ENCODE results near the gene NHS. TPM values are rescaled to one million over a fixed set of nuclear protein-coding genes. Genes with fewer than 3 reads are reported as not detected.

NHS gene
- total and polyA plus RNA-seq, 2 experiments from 2014 or later: 0.72 to 0.89 TPM

- DNase-seq (ENCODE audit: low read depth in 1 of 2, low spot score in 1 of 2): peak in 1 of 2 donors; percentile 53
- no peaks in the 10 kb centered on the region for H3K9me3 ChIP-seq (ENCODE audit: low read depth)
- H3K4me1 ChIP-seq (ENCODE audit: low read depth): peaks cover 11% of the 10 kb centered on the region
- no peaks in the 10 kb centered on the region for H3K36me3 ChIP-seq
- H3K4me3 ChIP-seq: no peak overlapping the region
- no peaks in the 10 kb centered on the region for H3K27me3 ChIP-seq
- no peak overlapping the region for H3K27ac ChIP-seq
- TF ChIP-seq, protein P1, sequence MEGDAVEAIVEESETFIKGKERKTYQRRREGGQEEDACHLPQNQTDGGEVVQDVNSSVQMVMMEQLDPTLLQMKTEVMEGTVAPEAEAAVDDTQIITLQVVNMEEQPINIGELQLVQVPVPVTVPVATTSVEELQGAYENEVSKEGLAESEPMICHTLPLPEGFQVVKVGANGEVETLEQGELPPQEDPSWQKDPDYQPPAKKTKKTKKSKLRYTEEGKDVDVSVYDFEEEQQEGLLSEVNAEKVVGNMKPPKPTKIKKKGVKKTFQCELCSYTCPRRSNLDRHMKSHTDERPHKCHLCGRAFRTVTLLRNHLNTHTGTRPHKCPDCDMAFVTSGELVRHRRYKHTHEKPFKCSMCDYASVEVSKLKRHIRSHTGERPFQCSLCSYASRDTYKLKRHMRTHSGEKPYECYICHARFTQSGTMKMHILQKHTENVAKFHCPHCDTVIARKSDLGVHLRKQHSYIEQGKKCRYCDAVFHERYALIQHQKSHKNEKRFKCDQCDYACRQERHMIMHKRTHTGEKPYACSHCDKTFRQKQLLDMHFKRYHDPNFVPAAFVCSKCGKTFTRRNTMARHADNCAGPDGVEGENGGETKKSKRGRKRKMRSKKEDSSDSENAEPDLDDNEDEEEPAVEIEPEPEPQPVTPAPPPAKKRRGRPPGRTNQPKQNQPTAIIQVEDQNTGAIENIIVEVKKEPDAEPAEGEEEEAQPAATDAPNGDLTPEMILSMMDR (IDR thresholded peaks at IDR 0.05; ENCODE audit: low read depth, low read length): no peak
These were observed 100.6 kb downstream of the NHS start for GRCh38 chrX:17475449-17476217.

DNA sequence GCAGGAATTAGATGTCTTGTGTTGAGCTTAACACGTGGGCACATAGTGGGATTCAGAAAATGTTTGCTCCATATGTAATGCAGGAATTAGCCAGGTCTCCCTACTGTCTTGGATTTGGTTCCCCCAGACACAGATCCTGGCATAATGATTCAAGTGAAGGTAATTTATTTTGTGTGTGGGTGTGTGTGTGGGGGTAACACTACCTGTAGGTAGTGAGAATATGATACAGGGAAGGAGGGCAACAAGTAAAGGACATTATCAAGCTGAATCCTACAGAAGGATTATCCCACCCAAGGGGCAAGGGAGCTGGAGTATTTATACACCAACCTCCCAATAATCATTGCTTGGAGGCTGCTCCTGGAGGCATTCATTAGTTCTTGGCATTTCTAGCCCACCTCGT lies 101.4 kb downstream of the NHS start:
- Histone ChIP-seq H3K4me3 (no peak overlapping the region), H3K27me3 (no peaks in the 10 kb centered on the region), H3K27ac (no peak overlapping the region), H3K36me3 (no peaks in the 10 kb centered on the region), H3K4me1 (ENCODE audit: low read depth) (peaks cover 11% of the 10 kb centered on the region), H3K9me3 (ENCODE audit: low read depth) (no peaks in the 10 kb centered on the region)
- no peak for DNase-seq (ENCODE audit: low read depth in 1 of 2, low spot score in 1 of 2)
- TF ChIP-seq, protein P1 (IDR thresholded peaks at IDR 0.05; ENCODE audit: low read depth, low read length): no peak

DNA sequence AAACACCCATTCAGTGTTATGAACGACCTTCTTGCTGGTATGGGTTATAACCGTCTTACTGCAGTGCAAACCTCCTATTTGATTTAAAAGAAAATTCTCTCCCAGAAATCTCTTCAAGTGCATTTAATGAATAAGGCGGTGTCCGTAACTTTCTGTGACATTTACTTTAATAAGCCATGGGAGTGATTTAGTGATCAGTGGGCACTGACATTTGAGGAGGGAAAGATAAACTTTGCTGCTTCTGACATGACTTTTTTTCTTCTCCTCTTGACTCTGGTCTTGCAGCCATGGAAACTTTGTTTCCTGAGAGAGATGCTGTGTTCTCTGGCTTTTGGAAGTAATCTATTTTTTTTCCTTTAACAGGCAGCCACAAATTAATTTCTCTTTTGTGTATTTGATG lies 106.1 kb downstream of the NHS start:
- no peaks in the 10 kb centered on the region for H3K36me3 ChIP-seq
- no peak overlapping the region for H3K27ac ChIP-seq
- no peaks in the 10 kb centered on the region for H3K27me3 ChIP-seq
- H3K4me3 ChIP-seq: no peak overlapping the region
- no peaks in the 10 kb centered on the region for H3K4me1 ChIP-seq (ENCODE audit: low read depth)
- H3K9me3 ChIP-seq (ENCODE audit: low read depth): no peaks in the 10 kb centered on the region
- TF ChIP-seq, protein P1 (IDR thresholded peaks at IDR 0.05; ENCODE audit: low read depth, low read length): no peak
- no peak for DNase-seq (ENCODE audit: low read depth in 1 of 2, low spot score in 1 of 2)

- Histone ChIP-seq H3K9me3 (ENCODE audit: low read depth) (no peaks in the 10 kb centered on the region), H3K4me1 (ENCODE audit: low read depth) (no peaks in the 10 kb centered on the region), H3K36me3 (no peaks in the 10 kb centered on the region), H3K27ac (no peak overlapping the region), H3K4me3 (no peak overlapping the region), H3K27me3 (no peaks in the 10 kb centered on the region)
- no peak for DNase-seq (ENCODE audit: low read depth in 1 of 2, low spot score in 1 of 2)
- TF ChIP-seq, protein P1 (IDR thresholded peaks at IDR 0.05; ENCODE audit: low read depth, low read length): no peak
These were observed 109.6 kb downstream of the NHS start for GRCh38 chrX:17484592-17484991.

DNA sequence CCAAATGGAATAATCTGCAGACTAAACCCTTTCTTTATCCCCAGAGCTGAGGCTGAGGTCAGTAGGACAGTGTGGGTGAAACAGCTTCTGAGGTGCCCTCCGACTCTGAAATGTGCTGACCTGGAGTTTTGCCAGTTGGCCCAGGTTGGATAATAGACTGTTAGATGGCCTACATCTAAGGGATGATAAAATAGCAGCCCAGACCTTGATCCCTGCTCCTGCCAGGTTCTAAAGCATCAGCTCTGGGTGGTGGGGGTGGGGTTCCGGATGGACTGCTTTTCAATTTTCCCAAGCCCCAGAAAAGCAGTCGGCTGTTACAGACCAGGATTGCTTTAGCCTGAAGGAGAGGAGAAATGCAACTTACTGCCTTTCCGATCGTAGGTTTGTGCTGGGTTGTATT lies 110.4 kb downstream of the NHS start:
- H3K27ac ChIP-seq: no peak overlapping the region
- H3K4me3 ChIP-seq: no peak overlapping the region
- H3K9me3 ChIP-seq (ENCODE audit: low read depth): no peaks in the 10 kb centered on the region
- TF ChIP-seq, protein P1 (IDR thresholded peaks at IDR 0.05; ENCODE audit: low read depth, low read length): no peak
- no peaks in the 10 kb centered on the region for H3K36me3 ChIP-seq
- no peak for DNase-seq (ENCODE audit: low read depth in 1 of 2, low spot score in 1 of 2)
- H3K4me1 ChIP-seq (ENCODE audit: low read depth): no peaks in the 10 kb centered on the region
- H3K27me3 ChIP-seq: no peaks in the 10 kb centered on the region
